GM23338 (cell line): ENCODE measurements around the gene FRMD1. TPM values are rescaled to one million over a fixed set of nuclear protein-coding genes. Genes with fewer than 3 reads are reported as not detected.

Experiments
- ATAC-seq: fragments of 200-7000 bp; cut with Tn5 transposase; 3 replicates; pipeline ENCODE4 v1.9.1; 2020
- DNase-seq: peaks from one replicate; pipeline ENCODE4 v3.0.0-alpha.2; 2015; ENCODE audit warnings: low spot score
- H2AFZ ChIP-seq: fragments of 200-600 bp; sonication (generic); 2 replicates; pipeline ENCODE4 v1.8.0; 2016; ENCODE audit warnings: antibody characterized with exemption, mild to moderate bottlenecking, moderate library complexity
- H3F3A ChIP-seq: fragments of 200-600 bp; sonication (generic); replicated peaks from 2 replicates; pipeline ENCODE4 v1.8.0; 2017; ENCODE audit warnings: antibody characterized with exemption, mixed run types, low read depth
- H3K27ac ChIP-seq: fragments of 200-600 bp; sonication (generic); 2 replicates; pipeline ENCODE4 v1.6.1; 2016; ENCODE audit warnings: low read depth
- H3K27me3 ChIP-seq: fragments of 200-600 bp; sonication (generic); 2 replicates; pipeline ENCODE4 v1.8.0; 2016; ENCODE audit warnings: mild to moderate bottlenecking, mixed run types, moderate library complexity; ENCODE audit not compliant: insufficient read depth
- H3K36me3 ChIP-seq: fragments of 200-600 bp; sonication (generic); 2 replicates; pipeline ENCODE4 v1.8.0; 2016; ENCODE audit warnings: mild to moderate bottlenecking; ENCODE audit not compliant: insufficient read depth
- H3K4me1 ChIP-seq: fragments of 200-600 bp; sonication (generic); 2 replicates; pipeline ENCODE4 v1.8.0; 2016; ENCODE audit warnings: mild to moderate bottlenecking, moderate library complexity; ENCODE audit not compliant: insufficient read depth
- H3K4me2 ChIP-seq: fragments of 200-600 bp; sonication (generic); 2 replicates; pipeline ENCODE4 v1.7.1; 2017; ENCODE audit warnings: mixed run types
- H3K4me3 ChIP-seq: fragments of 200-600 bp; sonication (generic); 2 replicates; pipeline ENCODE4 v1.6.1; 2016; ENCODE audit warnings: mixed run types
- H3K79me2 ChIP-seq: fragments of 200-600 bp; sonication (generic); replicated peaks from 2 replicates; pipeline ENCODE4 v1.8.0; 2017; ENCODE audit warnings: mild to moderate bottlenecking; ENCODE audit not compliant: insufficient read depth
- H3K9me2 ChIP-seq: fragments of 200-600 bp; sonication (generic); 2 replicates; pipeline ENCODE4 v1.8.0; 2017; ENCODE audit not compliant: insufficient read depth
- H4K20me1 ChIP-seq: fragments of 200-600 bp; sonication (generic); replicated peaks from 2 replicates; pipeline ENCODE4 v1.8.0; 2017; ENCODE audit warnings: mild to moderate bottlenecking; ENCODE audit not compliant: insufficient read depth
- H3K27ac Mint-ChIP-seq: 2 replicates; pipeline ENCODE4 v1.8.0; 2020; ENCODE audit warnings: inconsistent platforms, mild to moderate bottlenecking, moderate library complexity, mixed read lengths
- H3K27me3 Mint-ChIP-seq: 3 replicates; pipeline ENCODE4 v1.8.0; 2022; ENCODE audit warnings: low read depth, mild to moderate bottlenecking, moderate library complexity, mixed read lengths, inconsistent platforms; ENCODE audit not compliant: insufficient read depth, poor library complexity
- H3K36me3 Mint-ChIP-seq: 3 replicates; pipeline ENCODE4 v1.8.0; 2021; ENCODE audit warnings: low read depth, mild to moderate bottlenecking, inconsistent platforms, moderate library complexity, mixed read lengths
- H3K4me1 Mint-ChIP-seq: 3 replicates; pipeline ENCODE4 v1.8.0; 2020; ENCODE audit warnings: mild to moderate bottlenecking, inconsistent platforms, mixed read lengths
- H3K4me3 Mint-ChIP-seq: 3 replicates; pipeline ENCODE4 v1.8.0; 2021; ENCODE audit warnings: moderate library complexity, mild to moderate bottlenecking, inconsistent platforms, mixed read lengths
- H3K9me3 Mint-ChIP-seq: 3 replicates; pipeline ENCODE4 v1.8.0; 2020; ENCODE audit warnings: moderate library complexity, mild to moderate bottlenecking, inconsistent platforms, mixed read lengths
- CREB1 ChIP-seq: fragments of 250-450 bp; sonication (Bioruptor Pico); IDR thresholded peaks from 2 replicates; pipeline ENCODE4 v1.5.0; 2020; ENCODE audit warnings: low read depth, mild to moderate bottlenecking, moderate library complexity
- CTCF ChIP-seq, 2 experiments: fragments of 200-600 bp in 1 of 2; sonication (generic) in 1 of 2; conservative IDR thresholded peaks; 2 replicates each; pipeline versions ENCODE4 v1.5.1 to v1.6.1; 2016 to 2017; ENCODE audit warnings: antibody characterized with exemption in 2 of 2, low read depth in 2 of 2, mild to moderate bottlenecking in 2 of 2, moderate library complexity in 1 of 2
- ETS1 ChIP-seq: IDR thresholded peaks from 2 replicates; pipeline ENCODE4 v1.6.1; 2016; ENCODE audit warnings: antibody characterized with exemption
- EZH2 ChIP-seq: fragments of 200-600 bp; sonication (generic); IDR thresholded peaks from one replicate; pipeline ENCODE4 v1.8.0; 2017; ENCODE audit warnings: antibody characterized with exemption, mild to moderate bottlenecking, low read depth; ENCODE audit not compliant: unreplicated experiment
- EZH2phosphoT487 ChIP-seq: fragments of 200-600 bp; sonication (generic); IDR thresholded peaks from one replicate; pipeline ENCODE4 v1.8.1; 2018; ENCODE audit warnings: antibody characterized with exemption; ENCODE audit not compliant: unreplicated experiment
- JUNB ChIP-seq: IDR thresholded peaks from one replicate; pipeline ENCODE4 v1.6.1; 2016; ENCODE audit warnings: antibody characterized with exemption; ENCODE audit not compliant: unreplicated experiment
- NANOG ChIP-seq: IDR thresholded peaks from 2 replicates; pipeline ENCODE4 v1.6.1; 2016; ENCODE audit warnings: antibody characterized with exemption, borderline replicate concordance
- POLR2AphosphoS5 ChIP-seq: IDR thresholded peaks from 2 replicates; pipeline ENCODE4 v1.6.1; 2016; ENCODE audit warnings: antibody characterized with exemption, low read depth
- REST ChIP-seq: IDR thresholded peaks from one replicate; pipeline ENCODE4 v1.6.1; 2018; ENCODE audit warnings: antibody characterized with exemption; ENCODE audit not compliant: unreplicated experiment
- STAT1 ChIP-seq: IDR thresholded peaks from one replicate; pipeline ENCODE4 v1.6.1; 2016; ENCODE audit warnings: antibody characterized with exemption; ENCODE audit not compliant: unreplicated experiment
- ZNF114 ChIP-seq: fragments of 250-450 bp; sonication (Bioruptor Pico); IDR thresholded peaks from 2 replicates; pipeline ENCODE4 v1.5.0; 2020; ENCODE audit warnings: mild to moderate bottlenecking, moderate library complexity
- ZNF331 ChIP-seq: fragments of 250-450 bp; sonication (Bioruptor Pico); IDR thresholded peaks from 2 replicates; pipeline ENCODE4 v1.5.0; 2020; ENCODE audit warnings: low read depth, mild to moderate bottlenecking, moderate library complexity
- polyA plus RNA-seq: library from polyadenylated mRNA; unstranded; fragments of >200 nt; fragmentation: Nextera tagmentation; extraction: Ambion mirVana; gene quantifications from 2 replicates; pipeline ENCODE4 v1.2.1, GENCODE V29; 2016
- total RNA-seq: library from RNA; depleted of rRNA; stranded (reverse); fragments of >200 nt; shearing (Covaris generic); gene quantifications from 2 replicates; pipeline ENCODE4 v1.2.3, GENCODE V29; 2014

The FRMD1 gene
- total and polyA plus RNA-seq, 2 experiments from 2014 or later: 1.0 to 2.0 TPM

DNA sequence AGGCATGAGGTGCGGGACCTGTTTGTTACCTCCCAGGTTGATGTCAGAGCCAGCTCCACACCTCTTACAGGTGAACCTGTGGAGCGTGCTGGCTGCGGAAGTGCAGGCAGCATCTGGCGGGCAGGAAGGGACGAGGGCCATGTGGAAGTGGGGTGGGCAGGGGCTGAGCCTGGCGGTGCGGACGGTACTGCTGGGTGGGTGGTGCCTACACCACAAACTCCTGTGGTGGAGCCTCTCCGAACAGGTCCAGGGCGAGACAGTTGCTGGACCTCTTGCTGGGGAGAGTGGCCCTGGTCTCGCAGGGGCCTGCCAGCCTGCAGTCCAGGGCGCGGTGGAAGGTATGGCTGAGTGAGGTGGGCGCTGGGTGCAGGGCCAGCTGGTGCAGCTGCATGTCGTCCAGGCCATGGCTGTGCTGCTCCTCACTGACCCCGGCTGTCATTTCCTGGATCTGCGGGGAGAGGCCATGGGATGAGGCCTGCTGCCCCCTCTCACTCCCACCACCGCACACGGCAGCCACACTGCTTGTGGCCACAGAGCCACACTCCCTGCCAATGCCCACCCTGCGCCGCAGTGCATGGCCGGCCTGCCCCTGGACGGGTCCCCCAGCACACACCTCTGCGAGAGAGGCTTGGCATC is 22.0 kb downstream of the FRMD1 start:
- no peak for DNase-seq
- no peak overlapping the region for H3K27ac ChIP-seq
- H3K4me2 ChIP-seq: no peak overlapping the region
- TF ChIP-seq JUNB (no peak), ETS1 (no peak), ZNF114 (CRISPR knock-in tag) (no peak)
- ATAC-seq: no peak
- H3K36me3 ChIP-seq: no peaks in the 10 kb centered on the region
- no peaks in the 10 kb centered on the region for H3K27me3 ChIP-seq
- H3K27ac Mint-ChIP-seq: no peak overlapping the region
- H3K79me2 ChIP-seq: no peaks in the 10 kb centered on the region
- H3F3A ChIP-seq: no peaks in the 10 kb centered on the region
- no peaks in the 10 kb centered on the region for H3K4me1 ChIP-seq
- no peaks in the 10 kb centered on the region for H4K20me1 ChIP-seq
- H3K4me3 ChIP-seq: no peak overlapping the region
- H3K27me3 Mint-ChIP-seq: peaks cover 4% of the 10 kb centered on the region
- H3K9me2 ChIP-seq: no peaks in the 10 kb centered on the region
- H3K4me3 Mint-ChIP-seq: no peak overlapping the region
- no peaks in the 10 kb centered on the region for H3K9me3 Mint-ChIP-seq
- no peaks in the 10 kb centered on the region for H3K36me3 Mint-ChIP-seq
- no peaks in the 10 kb centered on the region for H3K4me1 Mint-ChIP-seq
- no peak overlapping the region for H2AFZ ChIP-seq

GRCh38 chr6:168055696-168056489 is 23.1 kb downstream of the FRMD1 start:
- H3F3A ChIP-seq: no peaks in the 10 kb centered on the region
- H3K27me3 ChIP-seq: no peaks in the 10 kb centered on the region
- no peaks in the 10 kb centered on the region for H3K4me1 Mint-ChIP-seq
- no peaks in the 10 kb centered on the region for H3K79me2 ChIP-seq
- H4K20me1 ChIP-seq: no peaks in the 10 kb centered on the region
- no peaks in the 10 kb centered on the region for H3K36me3 ChIP-seq
- H3K4me1 ChIP-seq: no peaks in the 10 kb centered on the region
- peaks cover 8% of the 10 kb centered on the region for H3K27me3 Mint-ChIP-seq
- no peak overlapping the region for H3K4me3 Mint-ChIP-seq
- H3K4me2 ChIP-seq: no peak overlapping the region
- H3K27ac ChIP-seq: no peak overlapping the region
- H3K27ac Mint-ChIP-seq: no peak overlapping the region
- ATAC-seq (no peak), DNase-seq (no peak)
- H2AFZ ChIP-seq: no peak overlapping the region
- H3K9me3 Mint-ChIP-seq: no peaks in the 10 kb centered on the region
- no peaks in the 10 kb centered on the region for H3K9me2 ChIP-seq
- no peak overlapping the region for H3K4me3 ChIP-seq
- H3K36me3 Mint-ChIP-seq: no peaks in the 10 kb centered on the region
- TF ChIP-seq ETS1: no peak
- TF ChIP-seq CREB1 (CRISPR knock-in tag): no peak
- TF ChIP-seq CTCF (conservative IDR thresholded peaks at IDR 0.05; ENCODE audit: low read depth in 2 of 2): no peak
- no peak for TF ChIP-seq STAT1
- TF ChIP-seq EZH2phosphoT487: no peak
- TF ChIP-seq ZNF331 (CRISPR knock-in tag): no peak
- TF ChIP-seq POLR2AphosphoS5: no peak
- TF ChIP-seq REST: no peak
- TF ChIP-seq ZNF114 (CRISPR knock-in tag): no peak
- no peak for TF ChIP-seq EZH2
- TF ChIP-seq NANOG: no peak
- TF ChIP-seq JUNB: no peak
